Left lobe of liver (tissue), 2 donors: ENCODE data around the gene HMGN3. TPM values are rescaled to one million over a fixed set of nuclear protein-coding genes. Genes with fewer than 3 reads are reported as not detected.

ENCODE experiments used
- ATAC-seq: fragments of 200-7000 bp; cut with Tn5 transposase; one replicate; pipeline ENCODE4 v1.9.1; 2020; ENCODE audit warnings: mild to moderate bottlenecking, moderate library complexity
- DNase-seq: peaks from one replicate; pipeline ENCODE4 v3.0.0-alpha.2; 2020; ENCODE audit warnings: low spot score
- total RNA-seq: library from RNA; stranded (reverse); gene quantifications from one replicate; pipeline ENCODE4 v1.2.1, GENCODE V29; 2021
- donor health status: DM: no; HTN: no; CAD: no; lungs with moderate emphysema.
- donor health status: DM: no; HTN: yes; CAD: no.

The HMGN3 gene
- total RNA-seq, 1 donor from 2014 or later, result 32.4 TPM

- DNase-seq (peak; percentile 94), ATAC-seq (peak; percentile 90)
Observed at GRCh38 chr6:79233611-79234149, 802 bp downstream of the HMGN3 start.

- ATAC-seq, result no peak
- no peak for DNase-seq
Observed at GRCh38 chr6:79232696-79233462, 1.6 kb downstream of the HMGN3 start.

GRCh38 chr6:79231666-79232065 is 2.8 kb downstream of the HMGN3 start:
- ATAC-seq (no peak), DNase-seq (no peak)

- no peak for ATAC-seq
- no peak for DNase-seq
Observed at GRCh38 chr6:79231101-79231500, 3.4 kb downstream of the HMGN3 start.

GRCh38 chr6:79230149-79230548 is 4.3 kb downstream of the HMGN3 start:
- no peak for ATAC-seq

GRCh38 chr6:79227445-79227844 is 7.0 kb downstream of the HMGN3 start:
- ATAC-seq, result no peak
- DNase-seq, result no peak

More at GRCh38 chr6:79230149-79230548, 4.3 kb downstream of the HMGN3 start:
- no peak for DNase-seq

- DNase-seq (no peak), ATAC-seq (no peak)
Observed at GRCh38 chr6:79226660-79227059, 7.8 kb downstream of the HMGN3 start.

GRCh38 chr6:79225717-79226599 is 8.5 kb downstream of the HMGN3 start:
- ATAC-seq (peak; percentile 31), DNase-seq (no peak)

- DNase-seq (no peak), ATAC-seq (peak; percentile 60)
Observed at GRCh38 chr6:79223611-79224404, 10.7 kb downstream of the HMGN3 start.

GRCh38 chr6:79215213-79215824 is 19.2 kb downstream of the HMGN3 start:
- DNase-seq (no peak), ATAC-seq (peak; percentile 72)

- DNase-seq, result no peak
- ATAC-seq, result no peak
Observed at GRCh38 chr6:79212859-79213258, 21.6 kb downstream of the HMGN3 start.

- ATAC-seq (no peak), DNase-seq (no peak)
Observed at GRCh38 chr6:79208816-79209215, 25.7 kb downstream of the HMGN3 start.

GRCh38 chr6:79203753-79204253 is 30.7 kb downstream of the HMGN3 start:
- ATAC-seq, result no peak

GRCh38 chr6:79202556-79202955 is 31.9 kb downstream of the HMGN3 start:
- no peak for DNase-seq

More at GRCh38 chr6:79203753-79204253, 30.7 kb downstream of the HMGN3 start:
- DNase-seq, result no peak

GRCh38 chr6:79201983-79202382 is 32.5 kb downstream of the HMGN3 start:
- ATAC-seq, result no peak
- no peak for DNase-seq

More at GRCh38 chr6:79202556-79202955, 31.9 kb downstream of the HMGN3 start:
- ATAC-seq, result no peak

GRCh38 chr6:79201143-79201542 is 33.3 kb downstream of the HMGN3 start:
- no peak for DNase-seq
- no peak for ATAC-seq

GRCh38 chr6:79196912-79197311 is 37.6 kb downstream of the HMGN3 start:
- ATAC-seq (peak; percentile 62), DNase-seq (no peak)

- DNase-seq (no peak), ATAC-seq (no peak)
Observed at GRCh38 chr6:79193971-79194370, 40.5 kb downstream of the HMGN3 start.

- DNase-seq, result no peak
- ATAC-seq, result no peak
Observed at GRCh38 chr6:79189760-79190350, 44.6 kb downstream of the HMGN3 start.
